Activated CD8-positive, alpha-beta memory T cell treated with anti-CD3 and anti-CD28 coated beads for 4 hours (primary cell): Measurements from ENCODE around the gene CCNQ.

ENCODE experiments used
- DNase-seq, 2 donors: peaks; one replicate each; pipeline ENCODE4 v3.0.0-alpha.2; 2020; ENCODE audit warnings: low read depth in 2 of 2

The CCNQ gene

GRCh38 chrX:153539171-153539978 is 59.6 kb downstream of the CCNQ start:
- peak in 1 of 2 donors; percentile 20 for DNase-seq

GRCh38 chrX:153538424-153538823 is 60.5 kb downstream of the CCNQ start:
- no peak for DNase-seq
